ENCODE results near the gene NELFA.
"Not testable (repeated sequence)": the region's sequence is repeated elsewhere in the genome, so short reads cannot be mapped to it uniquely, and the experiment has no call there.

Gene NELFA

DNA sequence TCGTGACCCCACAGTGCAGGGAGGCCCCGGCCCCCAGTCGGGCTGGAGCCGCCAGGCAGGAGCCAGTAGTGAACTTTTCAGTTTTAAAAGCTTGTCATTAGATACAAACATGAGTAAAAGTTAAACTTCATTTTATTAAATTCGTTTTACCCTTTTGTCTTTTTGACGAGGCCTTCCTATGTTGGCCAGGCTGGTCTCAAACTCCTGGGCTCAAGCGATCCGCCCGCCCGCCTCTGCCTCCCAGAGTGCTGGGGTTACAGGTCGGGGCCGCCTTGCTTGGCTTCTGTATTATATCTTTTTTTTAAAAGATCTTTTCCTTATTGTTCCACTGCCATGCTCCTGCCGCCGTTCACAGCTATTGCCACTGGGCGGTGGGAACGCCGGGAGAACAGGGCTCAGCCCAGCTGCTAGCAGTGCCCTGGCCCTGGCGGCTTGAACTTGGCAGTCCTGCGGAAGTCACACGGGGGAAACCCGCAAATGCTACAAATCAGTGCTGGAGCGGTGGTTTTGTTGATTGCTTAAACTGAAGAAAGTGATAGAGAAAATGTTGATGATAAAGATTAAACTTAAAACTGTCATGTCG, 968 bp upstream of the NELFA start:
- TF ChIP-seq, protein P1, sequence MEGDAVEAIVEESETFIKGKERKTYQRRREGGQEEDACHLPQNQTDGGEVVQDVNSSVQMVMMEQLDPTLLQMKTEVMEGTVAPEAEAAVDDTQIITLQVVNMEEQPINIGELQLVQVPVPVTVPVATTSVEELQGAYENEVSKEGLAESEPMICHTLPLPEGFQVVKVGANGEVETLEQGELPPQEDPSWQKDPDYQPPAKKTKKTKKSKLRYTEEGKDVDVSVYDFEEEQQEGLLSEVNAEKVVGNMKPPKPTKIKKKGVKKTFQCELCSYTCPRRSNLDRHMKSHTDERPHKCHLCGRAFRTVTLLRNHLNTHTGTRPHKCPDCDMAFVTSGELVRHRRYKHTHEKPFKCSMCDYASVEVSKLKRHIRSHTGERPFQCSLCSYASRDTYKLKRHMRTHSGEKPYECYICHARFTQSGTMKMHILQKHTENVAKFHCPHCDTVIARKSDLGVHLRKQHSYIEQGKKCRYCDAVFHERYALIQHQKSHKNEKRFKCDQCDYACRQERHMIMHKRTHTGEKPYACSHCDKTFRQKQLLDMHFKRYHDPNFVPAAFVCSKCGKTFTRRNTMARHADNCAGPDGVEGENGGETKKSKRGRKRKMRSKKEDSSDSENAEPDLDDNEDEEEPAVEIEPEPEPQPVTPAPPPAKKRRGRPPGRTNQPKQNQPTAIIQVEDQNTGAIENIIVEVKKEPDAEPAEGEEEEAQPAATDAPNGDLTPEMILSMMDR (IDR thresholded peaks at IDR 0.05; ENCODE audit: insufficient read depth, low read depth, low read length, missing control alignments) = peak; percentile 40
- peak overlapping the region; percentile 91 for H3K4me3 ChIP-seq (ENCODE audit: low read length)
- DNase-seq (ENCODE audit: low read depth) = peak; percentile 54

DNA sequence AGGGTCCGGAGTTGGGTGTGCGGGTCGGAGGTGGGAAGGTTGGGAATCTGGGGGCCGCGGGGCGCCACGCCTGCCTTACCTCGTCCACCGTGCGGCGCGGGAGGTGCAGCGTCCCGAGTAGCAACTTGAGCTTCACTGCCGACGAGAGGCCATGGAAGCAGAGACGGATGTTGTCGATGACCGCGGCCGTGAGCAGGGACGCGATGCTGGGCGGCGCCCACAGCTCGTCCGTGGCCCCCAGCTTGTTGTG, 178 bp downstream of the NELFA start:
- no peak for DNase-seq (ENCODE audit: low read depth)
- TF ChIP-seq, protein P1 (IDR thresholded peaks at IDR 0.05; ENCODE audit: insufficient read depth, low read depth, low read length, missing control alignments) = no peak
- peak overlapping the region; percentile 91 for H3K4me3 ChIP-seq (ENCODE audit: low read length)

DNA sequence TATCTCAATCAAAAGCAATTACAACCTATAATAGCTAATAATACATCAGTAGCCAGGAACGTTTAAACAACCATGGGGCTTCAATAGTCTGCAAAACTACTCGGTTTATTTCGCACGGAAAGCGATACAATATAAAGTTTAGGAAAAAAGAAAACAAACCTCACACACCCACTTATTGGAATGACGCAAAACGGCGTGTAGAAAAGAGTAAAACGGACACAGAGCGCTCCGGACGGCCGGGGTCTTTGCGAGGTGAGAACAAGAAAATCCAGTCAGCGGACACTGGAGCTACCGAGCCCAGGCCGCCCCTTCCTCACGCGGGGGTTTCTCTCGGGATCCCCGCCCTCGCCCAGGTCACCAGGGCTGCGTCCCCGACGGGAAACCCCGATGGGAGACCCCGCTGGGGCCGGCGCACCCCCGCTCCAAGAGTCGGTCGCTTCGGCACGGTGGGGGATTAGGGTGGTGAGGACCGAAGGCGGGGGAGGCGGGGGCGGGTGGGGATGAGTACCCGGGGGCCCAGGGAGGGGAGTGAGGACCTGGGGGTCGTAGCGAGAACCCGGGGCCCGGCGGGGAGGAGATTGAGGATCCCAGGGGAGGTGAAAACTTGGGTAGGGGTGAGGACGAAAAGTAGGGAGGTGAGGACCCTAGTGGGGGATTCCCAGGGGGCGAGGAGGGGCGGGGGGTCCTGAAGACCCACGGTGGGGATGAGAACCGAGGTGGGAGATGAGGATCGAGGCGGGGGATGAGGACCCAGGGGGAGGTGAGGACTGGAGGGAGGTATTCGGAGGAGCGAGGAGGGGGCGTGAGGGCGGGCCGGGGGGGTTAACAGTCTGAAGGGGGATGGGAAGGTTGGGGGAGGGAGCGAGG, 737 bp downstream of the NELFA start:
- TF ChIP-seq, protein P1 (IDR thresholded peaks at IDR 0.05; ENCODE audit: insufficient read depth, low read depth, low read length, missing control alignments) = no peak
- DNase-seq (ENCODE audit: low read depth) = no peak
- peak overlapping the region; percentile 91 for H3K4me3 ChIP-seq (ENCODE audit: low read length)

DNA sequence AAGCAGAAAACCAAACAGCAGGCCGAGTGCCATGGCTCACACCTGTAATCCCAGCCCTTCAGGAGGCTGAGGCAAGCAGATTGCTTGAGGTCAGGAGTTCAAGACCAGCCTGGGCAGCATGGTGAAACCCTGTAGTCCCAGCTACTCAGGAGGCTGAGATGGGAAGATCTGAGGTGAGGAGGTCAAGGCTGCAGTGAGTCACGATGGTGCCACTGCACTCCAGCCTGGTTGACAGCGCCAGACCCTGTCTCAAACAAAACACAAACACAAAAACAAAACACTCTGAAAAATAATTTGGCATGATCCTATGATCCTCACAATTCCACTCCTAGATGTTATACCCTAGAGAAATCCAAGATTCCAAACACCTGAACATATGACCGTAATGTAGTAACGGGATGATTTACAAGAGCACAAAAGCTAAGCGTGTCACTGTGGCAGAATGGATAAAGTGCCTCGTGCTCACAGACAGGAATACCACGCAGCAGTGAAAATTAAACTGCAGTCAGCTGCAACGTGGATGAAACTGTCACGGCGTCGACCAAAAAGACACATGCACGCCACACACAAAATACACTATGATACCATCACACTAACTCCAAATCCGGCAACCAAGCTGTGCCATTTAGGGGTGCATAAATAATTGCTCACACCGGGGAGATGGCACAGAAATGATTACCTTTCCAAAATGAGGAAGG, 1.7 kb downstream of the NELFA start:
- peak overlapping the region; percentile 91 for H3K4me3 ChIP-seq (ENCODE audit: low read length)
- DNase-seq (ENCODE audit: low read depth) = no peak
- TF ChIP-seq, protein P1 (IDR thresholded peaks at IDR 0.05; ENCODE audit: insufficient read depth, low read depth, low read length, missing control alignments) = no peak

DNA sequence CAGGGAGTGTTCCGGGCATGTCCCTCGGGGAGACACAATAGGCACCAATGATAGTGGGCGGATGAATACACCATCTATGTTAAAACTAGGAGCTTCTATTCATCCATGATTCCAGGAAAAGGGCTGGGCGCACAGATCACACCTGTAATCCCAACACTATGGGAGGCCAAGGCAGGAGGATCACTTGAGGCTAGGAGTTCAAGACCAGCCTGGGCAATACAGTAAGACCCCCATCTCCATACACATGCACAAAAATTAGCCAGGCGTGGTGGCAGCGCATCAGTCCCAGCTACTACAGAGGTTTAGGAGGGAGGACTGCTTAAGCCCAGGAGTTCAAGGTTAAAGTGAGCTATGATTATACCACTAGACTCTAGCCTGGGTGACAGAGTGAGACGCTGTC, 2.4 kb downstream of the NELFA start:
- no peak for DNase-seq (ENCODE audit: low read depth)

DNA sequence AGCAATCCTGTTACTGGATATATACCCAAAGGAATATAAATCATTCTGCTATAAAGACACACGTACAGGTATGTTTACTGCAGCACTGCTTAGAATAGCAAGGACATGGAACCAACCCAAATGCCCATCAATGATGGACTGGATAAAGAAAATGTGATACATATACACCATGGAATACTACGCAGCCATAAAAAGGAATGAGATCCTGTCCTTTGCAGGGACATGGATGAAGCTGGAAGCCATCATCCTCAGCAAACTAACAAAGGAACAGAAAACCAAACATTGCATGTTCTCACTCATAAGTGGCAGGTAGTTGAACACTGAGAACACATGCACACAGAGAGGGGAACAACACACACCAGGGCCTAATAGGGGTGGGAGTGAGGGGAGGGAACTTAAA, 5.4 kb downstream of the NELFA start:
- not testable (repeated sequence) for H3K4me3 ChIP-seq (ENCODE audit: low read length); DNase-seq (ENCODE audit: low read depth)

More for the DNA sequence above, 2.4 kb downstream of the NELFA start:
- TF ChIP-seq, protein P1 (IDR thresholded peaks at IDR 0.05; ENCODE audit: insufficient read depth, low read depth, low read length, missing control alignments) = no peak
- H3K4me3 ChIP-seq (ENCODE audit: low read length) = no peak overlapping the region

DNA sequence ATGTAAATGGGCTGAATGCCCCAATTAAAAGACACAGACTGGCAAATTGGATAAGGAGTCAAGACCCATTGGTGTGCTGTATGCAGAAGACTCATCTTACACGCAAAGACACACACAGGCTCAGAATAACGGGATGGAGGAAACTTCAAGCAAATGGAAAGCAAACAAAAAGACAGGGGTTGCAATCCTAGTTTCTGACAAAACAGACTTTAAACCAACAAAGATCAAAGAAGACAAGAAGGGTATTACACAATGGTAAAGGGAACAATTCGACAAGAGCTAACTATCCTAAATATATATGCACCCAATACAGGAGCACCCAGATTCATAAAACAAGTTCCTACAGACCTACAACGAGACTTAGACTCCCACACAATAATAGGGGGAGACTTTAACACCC, 9.5 kb downstream of the NELFA start:
- not testable (repeated sequence) for DNase-seq (ENCODE audit: low read depth); H3K4me3 ChIP-seq (ENCODE audit: low read length)

DNA sequence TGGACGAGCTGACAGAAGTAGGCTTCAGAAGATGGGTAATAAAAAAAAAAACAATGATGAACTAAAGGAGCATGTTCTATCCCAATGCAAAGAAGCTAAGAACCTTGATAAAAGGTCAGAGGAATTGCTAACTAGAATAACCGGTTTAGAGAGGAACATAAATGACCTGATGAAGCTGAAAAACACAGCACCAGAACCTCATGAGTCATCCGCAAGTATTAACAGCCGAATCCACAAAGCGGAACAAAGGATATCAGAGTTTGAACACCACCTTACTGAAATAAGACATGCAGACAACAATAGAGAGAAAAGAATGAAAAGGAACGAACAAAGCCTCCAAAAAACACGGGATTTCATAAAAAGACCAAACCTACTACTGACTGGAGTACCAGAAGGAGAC, 10.5 kb downstream of the NELFA start:
- TF ChIP-seq, protein P1 (IDR thresholded peaks at IDR 0.05; ENCODE audit: insufficient read depth, low read depth, low read length, missing control alignments) = no peak
- H3K4me3 ChIP-seq (ENCODE audit: low read length) = no peak overlapping the region
- DNase-seq (ENCODE audit: low read depth) = peak; percentile 65

Measured in epithelial cell of esophagus (primary cell).